NK-92 (cell line): Measurements from ENCODE around the gene PLCD3.
"Not testable (repeated sequence)": the region's sequence is repeated elsewhere in the genome, so short reads cannot be mapped to it uniquely, and the experiment has no call there.

ENCODE experiments used
- DNase-seq: peaks from one replicate; lab custom pipeline; 2025; ENCODE audit not compliant: unreplicated experiment; lab: John Stamatoyannopoulos, UW

The PLCD3 gene

DNA sequence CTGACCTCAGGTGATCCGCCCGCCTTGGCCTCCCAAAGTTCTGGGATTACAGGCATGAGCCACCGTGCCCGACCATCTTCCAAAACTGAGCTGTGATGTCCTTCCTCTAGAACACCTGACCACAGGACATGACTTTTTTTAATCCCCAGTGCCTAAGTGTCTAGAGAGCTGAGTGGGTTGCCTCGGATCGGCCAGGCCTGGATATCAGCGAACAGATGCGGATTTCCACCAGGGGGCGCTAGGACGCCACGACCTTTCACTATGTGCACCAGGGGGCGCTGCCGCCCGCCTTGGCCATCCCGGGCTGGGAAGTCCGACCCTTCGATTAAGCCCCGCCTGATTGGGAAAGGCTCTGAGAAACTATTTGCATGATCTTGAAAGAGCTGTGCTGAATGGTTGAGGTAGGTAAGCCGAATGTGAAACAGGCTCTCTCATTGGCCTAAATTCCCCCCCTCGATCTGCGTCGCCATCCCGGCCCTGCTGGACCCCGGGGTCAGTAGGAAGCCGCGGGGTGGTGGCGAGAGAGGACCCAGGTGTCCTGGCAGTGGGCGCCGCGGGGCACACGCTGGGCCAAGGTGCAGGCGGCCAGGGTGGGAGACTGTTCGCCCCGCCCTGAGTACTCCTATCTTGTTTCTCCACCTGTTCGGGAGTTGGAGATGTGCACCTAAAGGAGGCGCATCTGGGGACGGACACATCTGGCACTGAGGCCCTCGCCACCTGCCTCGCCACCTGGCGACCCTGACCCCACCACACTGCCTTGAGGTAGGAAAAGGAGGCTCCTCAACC lies 3.1 kb upstream of the PLCD3 start, which contains the start of gene ACBD4:
TSS of gene ACBD4 (plus strand) at position 496 of the 786 bp plus-strand sequence. CDS start 458 bp downstream, outside the sequence.
- peak; percentile 61 for DNase-seq

DNA sequence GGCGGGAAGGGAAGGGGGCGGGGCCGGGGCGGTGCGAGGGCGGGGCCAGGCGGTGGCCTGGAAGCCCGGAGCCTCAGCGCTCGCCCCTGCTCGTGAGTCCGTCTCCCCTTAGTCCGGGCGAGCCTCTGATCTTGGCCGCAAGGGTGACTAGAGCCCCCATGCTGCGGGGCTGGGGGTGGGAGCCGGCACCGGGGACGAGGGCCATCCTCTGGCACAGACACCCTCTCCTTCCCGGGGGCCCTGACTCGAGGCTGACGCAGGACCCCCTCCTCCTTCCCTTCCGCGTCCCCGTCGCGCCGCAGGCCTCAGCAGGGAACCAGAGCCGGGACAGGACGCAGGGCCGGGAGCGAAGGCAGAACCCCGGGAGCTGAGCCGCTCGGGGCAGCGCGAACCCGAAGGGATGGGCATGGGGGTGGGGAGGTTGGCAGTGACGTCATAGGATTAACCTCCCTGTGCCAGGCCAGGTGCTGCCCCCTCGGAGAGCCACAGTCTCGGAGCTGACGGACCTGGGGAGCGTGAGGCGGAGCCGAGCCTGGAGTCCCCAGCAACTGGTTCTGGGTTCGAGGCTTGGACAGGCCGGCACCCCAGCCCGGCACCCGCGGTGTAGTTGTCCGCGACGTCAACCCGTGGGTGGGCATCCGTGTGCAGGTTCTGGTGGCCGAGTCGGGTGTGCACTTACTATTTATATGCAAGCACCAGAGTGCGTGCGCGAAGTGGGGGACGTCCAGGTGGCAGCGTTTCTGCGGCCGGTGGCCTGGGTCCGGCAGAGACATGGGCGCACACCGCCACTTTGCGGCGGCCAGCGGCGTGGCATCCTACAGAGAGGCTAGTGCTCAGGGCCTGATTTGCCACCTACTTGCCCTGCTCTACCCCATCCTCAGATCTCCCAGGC lies 503 bp upstream of the PLCD3 start:
- no peak for DNase-seq

DNA sequence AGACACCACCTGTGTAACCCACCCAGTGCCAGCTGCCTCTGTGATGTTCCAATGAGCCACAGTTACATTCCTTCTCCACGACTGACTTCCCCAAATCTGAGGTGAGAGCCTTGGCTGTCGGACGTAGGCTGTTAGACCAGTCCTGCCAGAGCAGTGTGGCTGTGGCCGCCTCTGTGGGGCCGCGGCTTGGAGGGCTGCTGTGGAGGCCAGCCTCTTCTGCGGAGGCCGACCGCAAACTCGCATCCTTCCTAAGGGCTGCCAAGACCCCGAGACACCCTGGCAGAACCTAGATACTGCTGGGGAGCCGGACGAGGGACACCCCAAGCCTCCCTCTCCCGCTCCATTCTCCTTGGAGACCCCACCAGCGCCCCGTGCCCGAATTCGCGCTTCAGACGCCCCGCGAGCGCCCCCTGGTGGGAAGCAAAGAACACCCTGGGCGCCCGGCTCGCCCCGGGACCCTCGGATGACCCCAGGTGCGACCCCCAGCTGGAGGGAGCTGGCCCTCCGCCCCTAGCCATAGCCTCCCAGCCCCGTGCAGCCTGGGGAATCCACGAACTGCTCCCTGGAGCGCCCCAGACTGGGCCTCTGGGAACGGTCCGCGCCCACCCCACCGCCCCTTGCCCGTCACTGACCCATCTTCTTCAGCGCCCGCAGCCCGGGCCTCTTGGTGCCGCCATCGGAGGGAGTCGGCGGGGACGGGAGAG lies 547 bp downstream of the PLCD3 start:
- DNase-seq = no peak

DNA sequence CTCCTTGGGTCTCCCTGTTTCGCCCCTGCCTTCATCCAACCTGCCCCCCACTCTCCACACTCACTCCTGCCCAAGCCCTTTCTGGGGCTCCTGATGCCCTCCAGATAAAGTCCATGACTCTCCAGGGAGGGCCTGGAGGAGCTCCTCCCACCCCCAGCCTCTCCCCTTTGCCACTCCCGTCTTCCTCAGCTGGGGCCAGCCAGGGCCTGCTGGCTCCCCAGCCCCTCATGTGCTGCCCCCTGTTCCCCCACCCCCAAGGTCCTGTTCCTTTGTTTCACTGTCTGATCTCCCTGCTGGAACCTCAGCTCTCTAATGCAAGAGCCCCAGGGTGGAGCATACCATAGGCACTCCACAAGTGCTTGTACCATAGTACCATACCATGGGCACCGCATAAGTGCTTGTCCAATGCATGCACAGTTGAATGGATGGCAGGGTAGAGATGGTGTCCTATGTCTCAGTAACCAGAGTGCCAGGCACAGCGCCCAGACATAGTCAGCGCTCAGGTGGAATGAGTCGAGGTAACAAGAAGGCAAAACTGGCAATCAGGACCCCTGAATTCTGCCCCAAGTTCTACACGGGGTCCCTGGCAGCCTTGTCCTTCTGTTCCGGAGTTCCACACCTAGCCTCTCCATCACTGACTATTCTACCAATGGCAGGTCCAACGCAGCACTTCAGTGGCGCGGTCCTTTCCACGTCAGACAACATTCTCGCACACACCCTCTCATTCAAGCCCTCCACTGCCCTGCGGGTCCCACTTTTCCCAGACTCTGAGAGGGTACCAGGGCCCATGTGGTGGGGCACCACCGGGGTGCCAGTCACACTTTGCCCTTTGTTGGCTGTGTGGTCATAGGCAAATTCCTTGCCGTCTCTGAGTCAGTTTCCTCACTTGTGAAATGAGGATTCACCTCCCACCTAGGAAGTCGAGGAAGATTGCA lies 1.4 kb downstream of the PLCD3 start:
- DNase-seq = no peak

DNA sequence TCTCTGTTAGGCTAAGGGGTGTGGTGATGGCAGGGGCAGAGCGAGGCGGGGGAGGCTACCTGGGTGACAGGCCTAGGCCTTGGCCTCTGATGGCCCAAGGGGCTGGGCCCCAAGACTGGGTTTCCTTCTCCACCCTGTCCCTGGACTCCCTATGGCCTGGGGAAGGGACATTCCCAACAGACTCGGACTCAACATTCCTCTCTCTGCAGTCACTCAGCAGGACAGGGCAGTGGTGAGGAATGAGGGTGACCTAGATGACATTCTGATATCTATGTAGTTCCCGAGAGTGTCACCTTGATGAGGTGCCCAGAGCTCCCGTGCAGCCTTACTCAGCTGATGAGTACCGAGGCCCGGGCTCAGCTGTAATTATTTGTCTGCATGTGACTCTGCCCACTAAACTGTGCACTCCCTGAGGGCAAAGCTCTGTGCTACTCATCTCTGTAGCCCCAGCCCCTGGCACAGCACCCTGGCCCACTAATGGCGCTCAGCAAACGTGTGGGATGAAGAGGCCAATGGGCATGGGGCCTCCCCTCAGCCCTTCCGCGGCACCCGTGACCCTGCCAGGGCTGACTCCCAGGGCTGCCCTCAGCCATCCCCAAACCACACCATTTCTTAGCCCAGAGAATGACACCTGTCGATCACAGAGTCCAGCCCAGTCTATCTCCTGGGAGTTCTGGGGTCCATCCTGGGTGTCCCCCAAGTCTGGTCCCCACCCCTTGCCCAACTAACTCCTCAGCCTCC lies 2.2 kb downstream of the PLCD3 start:
- DNase-seq = no peak

DNA sequence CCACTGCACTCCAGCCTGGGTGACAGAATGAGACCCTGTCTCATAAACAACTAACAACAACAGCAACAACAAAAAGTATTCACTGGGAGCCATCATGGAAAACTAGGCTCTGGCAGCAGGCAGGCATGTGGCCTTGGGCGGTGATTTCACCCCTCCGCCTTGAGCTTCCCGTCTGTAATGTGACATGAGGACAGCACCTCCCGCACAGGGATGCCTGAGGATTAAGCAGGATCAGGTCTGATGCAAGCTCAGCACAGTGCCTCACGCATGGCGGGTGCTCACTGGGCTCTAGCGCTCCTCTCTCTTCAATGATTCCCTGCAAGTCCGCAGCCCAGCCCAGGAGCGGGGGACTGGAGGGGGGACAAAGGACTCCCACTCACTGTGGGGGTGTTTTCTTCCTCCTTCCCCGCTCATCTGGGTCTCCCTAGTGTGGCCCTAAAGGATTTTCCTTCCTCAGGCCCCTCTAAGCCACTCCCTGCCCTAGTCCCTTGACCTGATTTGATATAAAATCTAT lies 2.8 kb downstream of the PLCD3 start:
- no peak for DNase-seq

DNA sequence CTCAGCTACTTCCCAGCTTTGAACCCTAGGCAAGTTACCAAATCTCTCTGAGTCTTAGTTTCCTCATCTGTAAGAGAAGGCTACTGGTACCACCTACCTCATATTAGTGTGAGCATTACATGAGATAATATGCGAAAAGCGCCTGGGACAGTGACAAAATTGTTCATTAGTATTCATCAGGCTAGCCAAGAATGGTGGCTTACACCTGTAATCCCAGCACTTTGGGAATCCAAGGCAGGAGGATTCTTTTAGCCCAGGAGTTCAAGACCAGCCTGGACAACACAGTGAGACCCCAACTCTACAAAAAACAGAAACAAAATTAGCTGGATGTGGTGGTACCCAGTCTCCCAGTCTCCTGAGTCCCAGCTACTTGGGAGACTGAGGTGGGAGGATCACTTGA lies 3.3 kb downstream of the PLCD3 start:
- DNase-seq = no peak

DNA sequence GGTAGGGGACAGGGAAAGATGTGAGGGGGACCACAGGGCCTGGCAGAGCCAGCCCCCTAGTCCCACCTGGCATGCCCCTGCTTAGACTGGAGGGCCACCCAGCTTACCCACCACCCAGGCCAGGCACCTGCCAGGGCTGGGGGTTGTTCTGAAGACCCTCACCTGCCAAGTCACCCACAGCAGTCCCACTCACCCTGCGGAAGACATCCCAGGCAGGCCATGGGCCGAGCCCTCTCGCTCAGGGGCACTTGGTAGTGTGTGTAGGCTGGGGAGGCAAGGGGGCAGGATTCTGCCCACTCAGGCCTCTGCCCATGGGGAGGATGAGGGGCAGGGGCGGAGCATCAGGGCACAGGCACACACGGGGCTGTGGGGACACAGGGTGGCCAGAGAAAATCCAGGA lies 4.0 kb downstream of the PLCD3 start:
- no peak for DNase-seq

DNA sequence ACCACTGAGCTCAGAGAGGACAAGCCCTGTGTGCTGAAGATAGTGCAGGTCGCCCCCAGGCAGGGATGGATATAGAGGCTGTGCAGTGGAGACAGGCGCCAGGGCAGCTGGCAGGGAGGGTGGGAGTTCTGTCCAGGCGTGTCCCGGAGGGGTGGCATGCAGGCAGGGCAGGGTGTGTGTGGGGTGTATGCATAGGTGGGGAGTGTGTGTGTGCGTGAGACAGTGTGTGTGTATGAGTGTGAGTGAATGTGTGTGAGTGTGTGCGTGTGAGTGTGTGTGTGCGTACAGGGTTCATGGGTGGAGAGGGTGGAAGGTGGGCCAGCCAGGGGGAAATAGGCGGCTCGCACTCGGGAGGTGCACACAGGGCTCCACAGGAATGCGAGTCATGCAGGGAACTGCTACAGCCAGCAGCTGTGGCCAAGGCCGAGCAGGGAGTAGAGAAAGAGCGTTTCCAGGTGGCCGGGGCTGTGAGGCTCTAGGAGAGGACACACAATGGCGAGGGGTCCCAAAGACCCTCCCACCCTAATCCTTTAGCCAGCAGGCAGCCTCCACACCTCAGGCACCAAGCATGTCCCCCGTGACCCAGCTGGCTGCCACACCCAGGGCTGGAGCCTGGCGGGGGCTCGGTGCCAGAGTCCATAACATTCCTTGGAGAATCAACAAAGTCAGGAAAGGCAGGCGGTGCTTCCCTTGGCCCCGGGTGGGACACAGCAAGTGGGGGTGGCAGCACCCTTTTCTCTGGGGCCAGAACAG lies 4.6 kb downstream of the PLCD3 start:
- DNase-seq = no peak

DNA sequence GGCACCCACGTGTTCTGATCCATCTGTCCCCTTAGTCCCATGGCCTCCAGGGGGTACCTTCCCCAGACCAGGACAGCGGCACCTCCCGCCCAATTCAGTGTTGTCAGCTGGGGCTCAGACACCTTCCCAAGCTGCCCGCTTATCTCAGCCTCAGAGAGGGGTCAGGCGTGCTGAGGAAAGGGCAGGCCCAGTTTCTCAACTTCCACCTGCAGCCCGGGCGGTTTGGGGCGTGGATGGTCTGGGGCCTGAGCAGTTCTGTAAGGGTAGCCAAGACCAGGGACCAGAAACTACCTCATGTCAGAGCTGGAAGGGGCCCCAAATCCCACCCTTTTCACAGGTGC lies 5.1 kb downstream of the PLCD3 start:
- no peak for DNase-seq

DNA sequence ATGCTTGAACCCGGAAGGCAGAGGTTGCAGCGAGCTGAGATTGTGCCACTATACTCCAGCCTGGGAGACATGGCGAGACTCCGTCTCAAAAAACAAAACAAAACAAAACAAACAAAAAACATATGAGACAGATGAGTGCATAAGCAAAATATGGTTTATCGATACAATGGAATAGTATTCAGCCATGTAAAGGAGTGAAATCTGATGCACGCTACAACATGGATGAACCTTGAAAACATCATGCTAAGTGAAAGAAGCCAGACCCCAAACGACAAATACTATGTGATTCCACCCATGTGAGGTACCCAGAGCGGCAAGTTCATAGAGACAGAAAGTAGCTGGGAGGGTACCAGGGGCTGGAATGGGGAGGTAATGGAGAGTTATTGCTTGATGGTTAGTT lies 6.8 kb downstream of the PLCD3 start:
- DNase-seq = no peak

DNA sequence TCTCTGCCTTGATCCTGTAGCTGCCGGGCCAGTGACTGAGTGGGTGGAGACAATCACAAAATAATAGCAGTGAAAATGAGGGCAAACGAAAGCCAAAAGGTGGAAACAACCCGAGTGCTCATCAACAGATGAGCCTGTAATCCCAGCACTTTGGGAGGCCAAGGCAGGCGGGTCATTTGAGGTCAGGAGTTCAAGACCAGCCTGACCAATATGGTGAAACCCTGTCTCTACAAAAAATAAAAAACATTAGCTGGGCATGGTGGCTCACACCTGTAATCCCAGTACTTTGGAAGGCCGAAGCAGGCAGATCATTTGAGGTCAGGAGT lies 7.6 kb downstream of the PLCD3 start:
- not testable (repeated sequence) for DNase-seq

DNA sequence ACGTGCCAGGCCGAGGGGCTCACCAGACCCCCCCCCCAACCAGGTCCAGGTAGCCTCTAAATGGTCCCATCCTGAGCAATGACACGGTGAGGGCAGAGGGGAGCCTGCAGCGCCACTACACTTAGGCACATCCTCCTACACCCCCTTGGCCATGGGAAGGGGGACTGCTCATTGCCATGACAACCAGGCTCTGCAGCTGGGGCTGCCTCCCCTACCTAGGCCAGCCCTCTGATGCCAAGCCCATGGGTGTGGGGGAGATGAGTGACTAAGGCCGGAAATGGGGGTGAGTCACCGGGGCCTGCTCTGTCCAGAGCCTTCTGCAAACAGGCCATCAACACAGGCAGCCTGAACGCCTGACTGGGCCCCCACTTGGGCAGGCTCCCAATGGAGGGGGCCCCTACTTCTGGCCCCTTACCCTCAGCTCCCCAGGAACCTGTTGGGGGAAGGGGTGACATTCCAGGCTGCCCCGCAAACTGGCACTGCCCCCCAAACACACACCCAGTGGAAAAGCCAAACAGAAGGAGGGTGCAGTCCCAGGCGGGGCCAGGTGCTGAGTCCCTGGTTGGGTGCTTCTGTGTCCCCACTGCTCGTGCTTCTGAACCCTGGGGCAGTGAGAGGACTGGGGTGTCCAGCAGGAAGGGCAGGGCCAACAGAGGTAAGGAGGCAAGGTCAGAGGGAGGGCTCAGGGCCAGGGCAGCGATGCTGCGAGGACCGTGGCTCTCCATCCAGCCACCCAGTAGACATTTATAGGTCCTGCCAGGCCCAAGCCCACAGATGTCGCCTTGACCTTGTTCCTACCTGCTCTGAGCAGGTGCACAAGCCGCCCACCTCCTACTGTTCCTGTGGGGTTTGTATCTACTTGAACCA lies 8.2 kb downstream of the PLCD3 start:
- DNase-seq = no peak

DNA sequence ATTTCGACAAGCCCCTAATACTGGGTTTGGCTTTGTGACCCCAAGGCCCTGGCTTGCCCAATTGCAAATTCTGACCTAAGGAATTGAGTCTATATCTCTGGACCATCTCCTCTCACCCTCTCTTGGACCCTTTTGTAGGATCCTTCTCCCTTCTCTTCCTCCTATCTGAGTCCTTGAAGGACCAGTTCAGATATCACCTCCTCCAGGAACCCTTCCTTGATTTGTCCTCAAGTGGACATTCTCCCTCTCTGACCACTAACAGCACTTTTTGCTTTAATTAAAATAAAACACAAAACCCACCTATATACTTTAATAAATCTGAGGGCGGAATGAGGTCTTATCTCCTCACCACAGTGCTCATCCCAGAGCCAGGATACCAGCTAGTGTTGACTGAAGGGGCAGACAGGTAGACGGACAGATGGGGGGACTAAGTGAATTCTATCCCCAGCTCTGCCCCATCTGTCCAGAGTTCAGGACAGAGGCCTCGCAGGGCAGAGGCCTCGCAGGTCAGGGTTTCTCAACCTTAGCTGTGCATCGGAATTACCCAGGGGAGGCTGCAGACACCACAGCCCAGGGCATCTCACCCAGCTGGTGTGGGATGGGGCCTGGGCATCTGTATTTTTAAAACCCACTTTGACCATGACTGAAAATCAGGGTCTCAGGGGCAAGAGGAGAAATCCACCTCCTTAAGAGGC lies 9.1 kb downstream of the PLCD3 start:
- DNase-seq = no peak

DNA sequence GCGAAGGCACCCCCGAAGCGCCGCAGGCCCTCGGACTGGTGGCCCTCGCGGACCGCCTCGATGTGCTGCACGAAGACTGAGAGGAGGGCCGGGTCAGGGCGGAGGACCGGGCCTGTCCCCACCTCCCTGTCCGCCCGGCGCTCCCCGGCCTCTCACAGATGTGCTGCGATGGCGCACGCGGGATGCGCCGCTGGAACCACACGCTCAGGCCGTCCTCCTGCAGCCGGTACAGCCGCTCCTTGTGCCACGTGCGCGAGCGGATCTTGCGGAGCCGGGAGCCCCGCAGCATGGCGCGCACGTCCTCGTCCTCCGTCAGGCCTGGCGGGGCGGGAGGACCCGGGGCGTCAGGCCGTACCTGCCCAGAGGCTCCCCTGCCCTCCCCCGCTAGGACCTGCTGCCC lies 11.3 kb downstream of the PLCD3 start:
- DNase-seq = no peak

DNA sequence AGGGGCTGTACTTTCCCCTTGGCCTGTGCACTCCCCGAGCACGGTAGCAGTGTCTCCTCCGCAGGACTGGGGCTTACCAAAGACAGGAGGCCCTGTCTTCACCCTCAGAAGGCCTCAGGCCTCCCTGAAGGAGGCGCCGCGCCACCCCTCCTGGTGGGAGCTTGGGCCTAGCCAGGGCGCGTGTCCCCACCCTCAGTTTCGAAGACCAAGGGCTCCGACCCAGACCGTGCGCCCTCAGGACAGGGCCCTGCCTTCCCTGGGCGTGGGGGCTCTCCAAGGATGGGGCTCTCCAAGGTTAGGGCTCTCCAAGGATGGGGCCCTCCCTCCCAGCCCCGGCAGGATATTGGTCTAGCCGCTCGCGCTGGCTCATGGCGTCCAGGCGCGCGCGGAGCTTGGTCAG lies 11.8 kb downstream of the PLCD3 start:
- no peak for DNase-seq

DNA sequence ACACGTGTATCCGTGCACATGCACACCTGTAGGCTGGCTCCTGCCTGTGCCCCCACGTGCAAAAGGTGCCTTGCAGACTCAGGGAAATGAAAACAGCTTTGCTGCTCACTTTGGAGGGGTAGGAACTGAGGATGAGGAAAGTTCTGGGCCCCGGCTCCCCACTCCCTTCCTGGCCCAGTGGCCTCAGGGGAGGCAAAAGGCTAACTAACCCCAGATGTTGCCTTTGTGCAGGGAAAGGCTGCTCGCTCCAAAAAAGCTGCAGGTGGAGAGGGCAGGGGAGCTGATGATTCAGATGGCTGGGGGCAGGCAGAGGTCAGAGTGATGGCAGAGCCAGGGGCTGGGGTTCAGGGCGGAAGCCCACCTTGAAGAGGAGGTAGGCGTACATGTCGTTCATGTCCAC lies 12.4 kb downstream of the PLCD3 start:
- DNase-seq = no peak

DNA sequence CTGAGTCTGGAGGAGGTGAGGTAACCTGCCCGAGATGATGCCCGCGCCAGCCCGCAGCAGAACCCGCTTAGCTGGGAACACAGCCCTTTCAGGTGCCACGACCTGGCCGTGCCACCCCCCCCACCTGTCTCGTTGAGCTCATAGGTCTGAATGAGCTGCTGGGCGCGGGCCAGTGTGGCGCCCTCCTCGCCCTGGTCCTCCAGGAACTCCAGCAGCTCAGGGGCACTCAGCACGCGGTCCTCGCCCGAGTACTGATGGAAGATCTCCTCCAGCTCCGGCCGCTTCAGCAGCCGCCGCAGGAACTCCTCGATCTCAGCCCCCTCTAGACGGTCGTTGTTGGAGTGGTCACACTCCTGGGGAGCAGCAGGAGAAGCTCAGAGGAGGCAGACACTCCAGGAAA lies 13.6 kb downstream of the PLCD3 start:
- no peak for DNase-seq
